Activated T-cell treated with anti-CD3 and anti-CD28 coated beads, Interleukin-2, amount 50 U/mL, for 4 hours (primary cell): ENCODE data around the gene STAT1. TPM values are rescaled to one million over a fixed set of nuclear protein-coding genes. Genes with fewer than 3 reads are reported as not detected.

Experiments used
- ATAC-seq, 2 donors: fragments of 200-7000 bp; cut with Tn5 transposase; one replicate each; pipeline ENCODE4 v1.10.0; 2021
- DNase-seq: peaks from one replicate; pipeline ENCODE4 v3.0.0-alpha.2; 2020
- H3K27me3 Mint-ChIP-seq: one replicate; pipeline ENCODE4 v1.8.0; 2021; ENCODE audit warnings: low read depth, mixed read lengths
- H3K36me3 Mint-ChIP-seq: one replicate; pipeline ENCODE4 v1.8.0; 2022; ENCODE audit warnings: mixed read lengths; ENCODE audit not compliant: insufficient read depth
- H3K4me1 Mint-ChIP-seq: one replicate; pipeline ENCODE4 v1.8.0; 2021; ENCODE audit warnings: low read depth, mixed read lengths
- H3K4me3 Mint-ChIP-seq: one replicate; pipeline ENCODE4 v1.8.0; 2021; ENCODE audit warnings: mild to moderate bottlenecking, moderate library complexity, mixed read lengths
- H3K9me3 Mint-ChIP-seq: one replicate; pipeline ENCODE4 v1.8.0; 2021; ENCODE audit warnings: mixed read lengths
- total RNA-seq, 3 donors: library from RNA; stranded (reverse); gene quantifications; one replicate each; pipeline ENCODE4 v1.2.1, GENCODE V29; 2021

The STAT1 gene
- total RNA-seq, 3 donors from 2014 or later: 222 to 278 (median 268) TPM

GRCh38 chr2:190930411-190930810, 83.6 kb downstream of the STAT1 start:
- Mint-ChIP-seq H3K9me3 (no peaks in the 10 kb centered on the region), H3K4me3 (no peak overlapping the region), H3K27me3 (no peaks in the 10 kb centered on the region), H3K4me1 (peaks cover 11% of the 10 kb centered on the region), H3K36me3 (peaks cover 28% of the 10 kb centered on the region)
- no peak for DNase-seq
- no peak for ATAC-seq

GRCh38 chr2:190929919-190930318, 84.1 kb downstream of the STAT1 start:
- H3K9me3 Mint-ChIP-seq: no peaks in the 10 kb centered on the region
- DNase-seq: no peak
- ATAC-seq: no peak
- H3K4me1 Mint-ChIP-seq: peaks cover 11% of the 10 kb centered on the region
- no peak overlapping the region for H3K4me3 Mint-ChIP-seq
- no peaks in the 10 kb centered on the region for H3K27me3 Mint-ChIP-seq
- H3K36me3 Mint-ChIP-seq: peaks cover 30% of the 10 kb centered on the region

- no peak overlapping the region for H3K4me3 Mint-ChIP-seq
- ATAC-seq (no peak), DNase-seq (no peak)
- H3K9me3 Mint-ChIP-seq: no peaks in the 10 kb centered on the region
- H3K4me1 Mint-ChIP-seq: peaks cover 11% of the 10 kb centered on the region
- H3K36me3 Mint-ChIP-seq: peaks cover 40% of the 10 kb centered on the region
- H3K27me3 Mint-ChIP-seq: no peaks in the 10 kb centered on the region
Measured at GRCh38 chr2:190927301-190927700, 86.7 kb downstream of the STAT1 start.

- Mint-ChIP-seq H3K27me3 (no peaks in the 10 kb centered on the region), H3K4me1 (peaks cover 19% of the 10 kb centered on the region), H3K36me3 (peaks cover 42% of the 10 kb centered on the region), H3K4me3 (no peak overlapping the region), H3K9me3 (no peaks in the 10 kb centered on the region)
- DNase-seq (no peak), ATAC-seq (no peak)
Measured at GRCh38 chr2:190922376-190922775, 91.6 kb downstream of the STAT1 start.

- H3K9me3 Mint-ChIP-seq: no peaks in the 10 kb centered on the region
- peaks cover 50% of the 10 kb centered on the region for H3K36me3 Mint-ChIP-seq
- no peaks in the 10 kb centered on the region for H3K27me3 Mint-ChIP-seq
- no peak overlapping the region for H3K4me3 Mint-ChIP-seq
- H3K4me1 Mint-ChIP-seq: peaks cover 32% of the 10 kb centered on the region
- ATAC-seq (no peak), DNase-seq (no peak)
Measured at GRCh38 chr2:190920085-190920484, 93.9 kb downstream of the STAT1 start.

Other genes with a start within 250 kb of the STAT1 start
- gene GLS, start 133.3 kb downstream of the STAT1 start, total RNA-seq: 100 to 1,000 TPM; 371 to 409 (median 377) TPM
- 10 to 100 TPM; 46.0 to 71.7 (median 69.5) TPM for gene STAT4, start 136.8 kb upstream of the STAT1 start, total RNA-seq
- gene MYO1B, start 231.2 kb upstream of the STAT1 start, total RNA-seq: 10 to 100 TPM; 11.0 to 16.6 (median 11.4) TPM